HG03045 (cell line): ENCODE data around the gene TGFB1I1.
"Not testable (repeated sequence)": the region's sequence is repeated elsewhere in the genome, so short reads cannot be mapped to it uniquely, and the experiment has no call there.

ENCODE experiments used
- ATAC-seq: cut with Tn5 transposase; IDR thresholded peaks from one replicate; pipeline ENCODE4 v1.9.1; 2021; ENCODE audit warnings: mild to moderate bottlenecking, moderate library complexity; ENCODE audit not compliant: unreplicated experiment

Gene TGFB1I1

GRCh38 chr16:31471875-31472708 is at the start of gene TGFB1I1:
TGFB1I1 (plus strand) TSS chr16:31472152; CDS start chr16:31472189, 37 bp downstream.
- no peak for ATAC-seq

DNA sequence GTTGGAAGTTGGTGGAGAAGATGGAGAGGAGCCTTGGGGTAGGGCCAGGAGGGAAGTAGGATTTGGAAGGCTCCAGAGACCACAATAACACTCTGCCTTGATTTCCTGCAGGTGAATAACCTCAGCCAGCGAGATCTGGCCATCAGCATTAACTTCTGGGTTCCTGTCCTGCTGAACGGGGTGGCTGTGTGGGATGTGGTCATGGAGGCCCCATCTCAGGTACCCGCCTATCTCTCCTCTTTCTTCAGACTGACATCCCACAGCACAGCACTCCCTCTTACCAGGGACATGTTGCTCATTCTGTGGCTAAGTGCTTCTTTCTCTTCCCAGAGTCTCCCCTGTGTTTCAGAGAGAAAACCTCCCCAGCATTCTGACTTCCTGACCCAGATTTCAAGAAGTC is 48.7 kb upstream of the TGFB1I1 start:
- no peak for ATAC-seq

GRCh38 chr16:31423801-31424200 is 48.2 kb upstream of the TGFB1I1 start:
- no peak for ATAC-seq

- ATAC-seq: no peak
Observed at GRCh38 chr16:31427441-31428278, 44.3 kb upstream of the TGFB1I1 start.

DNA sequence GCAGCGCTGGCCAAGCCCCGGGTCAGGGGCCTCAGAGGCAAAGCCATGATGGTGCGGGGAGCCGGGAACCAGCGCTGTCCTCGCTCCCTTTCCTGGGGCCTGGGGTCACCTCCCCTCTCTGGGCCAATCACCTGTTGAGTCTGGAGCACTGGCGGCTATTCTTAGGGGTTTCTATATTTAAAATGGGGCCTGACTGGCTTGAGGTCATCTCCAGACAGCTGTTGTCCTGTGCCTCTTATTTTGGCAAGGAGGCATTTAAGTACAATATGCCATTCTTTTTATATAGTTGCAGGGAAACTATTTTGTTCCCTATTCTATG is 43.7 kb upstream of the TGFB1I1 start, which contains the start of gene COX6A2:
COX6A2 (minus strand) TSS at position 82 of the 319 bp plus-strand sequence; CDS start at position 47, 35 bp downstream.
- ATAC-seq: no peak

DNA sequence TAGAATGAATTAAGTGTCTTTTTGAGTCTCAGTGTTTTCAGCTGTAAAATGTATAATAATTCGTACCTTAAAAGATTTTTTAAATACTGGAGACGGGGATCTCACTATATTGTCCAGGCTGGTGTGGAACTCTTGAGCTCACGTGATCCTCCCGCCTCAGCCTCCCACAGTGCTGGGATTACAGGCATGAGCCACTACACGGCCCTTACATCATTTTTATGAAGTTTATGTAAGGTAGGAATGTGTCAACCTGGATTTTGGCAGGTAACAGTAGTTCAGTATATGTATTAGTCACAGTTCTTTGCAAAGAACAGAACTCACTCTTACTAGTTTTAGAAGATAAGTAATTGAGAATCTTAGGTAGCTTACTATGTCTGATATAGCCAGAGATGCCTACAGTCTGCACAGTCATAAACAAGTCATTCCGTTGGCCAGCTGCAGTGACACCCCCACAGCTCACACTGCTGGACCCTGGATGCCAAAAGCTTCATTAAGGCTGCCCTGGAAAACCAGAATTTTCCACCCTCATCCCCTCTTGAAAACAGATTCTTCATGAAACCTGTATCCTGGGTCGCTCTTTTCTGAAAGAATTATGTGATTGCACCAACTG is 43.2 kb upstream of the TGFB1I1 start:
- no peak for ATAC-seq

DNA sequence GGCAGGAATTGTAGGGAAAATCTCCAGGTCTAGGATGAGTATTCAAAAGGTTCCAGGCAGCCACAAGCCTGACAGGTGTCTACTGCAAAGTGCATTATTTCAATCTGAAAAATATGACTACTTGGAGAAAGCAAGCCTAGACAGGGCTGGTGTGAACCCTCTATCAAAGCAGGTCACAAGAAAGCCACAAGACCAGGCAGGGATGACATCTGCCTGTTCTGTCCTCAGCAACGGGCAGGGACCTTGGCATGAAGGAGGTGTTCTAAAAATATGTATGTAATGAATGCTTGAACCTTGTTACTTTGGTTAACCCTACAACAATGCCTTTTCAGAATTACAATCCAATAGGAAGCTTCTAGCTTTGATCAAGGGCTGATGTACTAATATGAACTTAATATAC is 42.6 kb upstream of the TGFB1I1 start:
- no peak for ATAC-seq

- no peak for ATAC-seq
Observed at GRCh38 chr16:31429796-31430195, 42.2 kb upstream of the TGFB1I1 start.

- ATAC-seq: no peak
Observed at GRCh38 chr16:31430380-31431052, 41.4 kb upstream of the TGFB1I1 start.

DNA sequence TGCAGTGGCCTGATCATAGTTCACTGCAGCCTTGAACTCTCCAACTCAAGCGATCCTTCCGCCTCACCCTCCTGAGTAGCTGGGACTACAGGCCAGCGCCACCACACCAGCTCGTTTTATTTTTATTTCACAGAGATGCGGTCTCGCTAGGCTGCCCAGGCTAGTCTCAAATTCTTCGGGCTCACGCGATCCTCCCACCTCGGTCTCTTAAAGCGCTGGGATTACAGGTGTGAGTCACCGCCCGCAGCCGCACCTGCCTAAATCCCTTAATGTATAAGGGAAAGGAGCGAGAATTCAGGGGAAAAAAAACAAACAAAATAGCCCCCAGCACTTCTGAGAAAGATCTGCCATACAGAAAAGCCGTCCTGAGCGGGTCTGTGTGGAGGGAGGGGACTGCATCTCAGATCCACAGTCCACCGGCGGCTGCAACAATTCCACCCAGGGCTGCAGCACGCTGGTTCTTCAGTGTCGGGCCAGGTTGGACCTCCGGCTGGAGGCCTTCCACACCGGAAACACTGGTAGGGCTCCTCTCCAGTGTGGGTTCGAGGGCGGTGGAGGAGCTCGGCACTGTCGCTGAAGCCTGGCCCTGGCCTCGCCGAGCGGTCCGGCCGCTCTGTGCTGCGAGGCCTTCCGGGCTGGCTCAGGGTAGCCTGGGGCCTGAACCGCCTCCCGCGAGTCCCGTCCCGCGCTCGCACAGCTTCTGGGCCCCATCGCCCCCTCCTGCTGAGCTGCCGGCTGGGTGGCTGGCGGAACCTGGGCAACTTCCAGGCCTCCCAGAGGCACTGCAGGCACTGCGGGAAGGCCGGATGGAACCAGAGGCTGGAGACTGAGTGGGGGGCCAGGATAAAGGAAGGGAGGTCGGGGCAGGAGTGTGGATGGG is 36.4 kb upstream of the TGFB1I1 start:
- no peak for ATAC-seq

- no peak for ATAC-seq
Observed at GRCh38 chr16:31436221-31437045, 35.5 kb upstream of the TGFB1I1 start.

- no peak for ATAC-seq
Observed at GRCh38 chr16:31438414-31438813, 33.5 kb upstream of the TGFB1I1 start.

GRCh38 chr16:31439023-31439422 is 32.9 kb upstream of the TGFB1I1 start:
- ATAC-seq: not testable (repeated sequence)

DNA sequence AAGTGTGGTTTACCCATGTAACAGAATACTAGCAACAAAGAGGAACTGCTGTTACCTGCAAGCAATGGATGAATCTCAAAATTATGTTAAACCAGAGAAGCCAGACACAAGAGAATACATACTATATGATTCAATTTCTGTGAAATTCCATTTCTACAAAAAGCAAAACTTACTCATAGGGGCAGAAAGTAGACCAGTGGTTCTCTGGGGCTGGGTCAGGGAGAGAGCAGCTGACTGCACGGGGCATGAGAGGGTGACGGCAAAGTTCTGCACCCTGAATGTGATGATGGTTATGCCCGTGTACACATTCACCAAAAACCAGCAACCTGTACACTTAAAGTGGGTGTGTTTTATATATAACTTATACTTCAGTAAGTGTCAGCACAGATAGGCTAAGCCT is 32.4 kb upstream of the TGFB1I1 start:
- ATAC-seq: no peak

DNA sequence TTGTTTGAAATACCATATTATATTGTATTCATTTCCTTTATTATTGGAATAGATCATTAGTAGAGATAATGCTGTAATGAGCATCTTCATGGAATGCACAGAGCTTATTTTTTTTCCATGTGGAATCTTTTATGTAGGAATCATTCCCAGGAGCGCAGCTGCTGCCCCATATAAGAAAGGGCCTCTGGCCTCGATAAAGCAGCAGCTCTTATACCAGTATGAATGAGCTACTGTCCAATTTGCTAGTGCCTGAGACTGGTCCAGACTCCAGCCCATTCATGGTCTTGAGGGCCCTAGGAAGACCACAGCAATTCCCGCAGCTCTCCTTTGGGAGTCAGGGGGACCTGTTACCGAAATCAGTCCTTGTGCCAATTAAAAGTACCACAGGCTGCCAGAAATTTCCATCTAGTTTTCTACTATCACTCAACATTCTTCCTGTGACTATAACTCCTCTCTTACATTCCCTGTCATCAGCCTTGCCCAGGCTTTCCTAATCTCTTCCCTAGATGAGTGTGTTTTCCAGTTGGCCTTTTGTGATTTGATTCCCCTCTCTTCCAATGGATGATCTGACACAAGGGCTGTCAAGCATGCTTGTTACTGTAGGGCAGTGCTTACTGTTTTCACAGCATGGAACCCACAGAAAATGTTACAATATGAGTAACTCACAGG is 31.3 kb upstream of the TGFB1I1 start:
- no peak for ATAC-seq

GRCh38 chr16:31441956-31442355 is 30.0 kb upstream of the TGFB1I1 start:
- no peak for ATAC-seq

GRCh38 chr16:31445931-31446330 is 26.0 kb upstream of the TGFB1I1 start:
- not testable (repeated sequence) for ATAC-seq

GRCh38 chr16:31451201-31451600 is 20.8 kb upstream of the TGFB1I1 start:
- no peak for ATAC-seq
